Gastroesophageal sphincter (tissue), 3 donors: ENCODE results near the gene RPAP2.

Experiments used
- CTCF ChIP-seq, 4 experiments: fragments of 200-600 bp in 2 of 4; fragments of 450-650 bp in 2 of 4; sonication (generic) in 1 of 4; IDR thresholded peaks; one replicate each; pipeline ENCODE4 v1.5.1; 2017 to 2019; ENCODE audit warnings: antibody characterized with exemption in 4 of 4, mild to moderate bottlenecking in 2 of 4, moderate library complexity in 2 of 4
- EP300 ChIP-seq: sonication (generic); formaldehyde crosslinking; IDR thresholded peaks from one replicate; pipeline ENCODE4 v1.6.1; 2017; ENCODE audit warnings: antibody characterized with exemption, mild to moderate bottlenecking
- POLR2A ChIP-seq, 2 donors: fragments of 450-650 bp; IDR thresholded peaks; one replicate each; pipeline ENCODE4 v1.6.1; 2017; ENCODE audit warnings: antibody characterized with exemption in 2 of 2, mild to moderate bottlenecking in 2 of 2, moderate library complexity in 1 of 2
- POLR2AphosphoS5 ChIP-seq: sonication (generic); formaldehyde crosslinking; IDR thresholded peaks from one replicate; pipeline ENCODE4 v1.6.1; 2017; ENCODE audit warnings: antibody characterized with exemption

- no peak for TF ChIP-seq POLR2A (IDR thresholded peaks at IDR 0.05)
- TF ChIP-seq CTCF (IDR thresholded peaks at IDR 0.05), result no peak
- TF ChIP-seq POLR2AphosphoS5, result no peak
- no peak for TF ChIP-seq EP300
Observed at GRCh38 chr1:92424381-92424780, 125.5 kb downstream of the RPAP2 start.
